Measurements from ENCODE around the gene ACOX2.

GRCh38 chr3:58535531-58536500 lies 1.2 kb downstream of the ACOX2 start:
- TF ChIP-seq EZH2 (IDR thresholded peaks at IDR 0.05; ENCODE audit: borderline replicate concordance, low read length) (no peak), CTCF (IDR thresholded peaks at IDR 0.05; ENCODE audit: low read length) (no peak)
